ENCODE measurements around the gene PIP5K1C. TPM values are rescaled to one million over a fixed set of nuclear protein-coding genes. Genes with fewer than 3 reads are reported as not detected.

The PIP5K1C gene
- total RNA-seq, 3 donors from 2014 or later, result 14.6 to 15.7 (median 15.7) TPM

DNA sequence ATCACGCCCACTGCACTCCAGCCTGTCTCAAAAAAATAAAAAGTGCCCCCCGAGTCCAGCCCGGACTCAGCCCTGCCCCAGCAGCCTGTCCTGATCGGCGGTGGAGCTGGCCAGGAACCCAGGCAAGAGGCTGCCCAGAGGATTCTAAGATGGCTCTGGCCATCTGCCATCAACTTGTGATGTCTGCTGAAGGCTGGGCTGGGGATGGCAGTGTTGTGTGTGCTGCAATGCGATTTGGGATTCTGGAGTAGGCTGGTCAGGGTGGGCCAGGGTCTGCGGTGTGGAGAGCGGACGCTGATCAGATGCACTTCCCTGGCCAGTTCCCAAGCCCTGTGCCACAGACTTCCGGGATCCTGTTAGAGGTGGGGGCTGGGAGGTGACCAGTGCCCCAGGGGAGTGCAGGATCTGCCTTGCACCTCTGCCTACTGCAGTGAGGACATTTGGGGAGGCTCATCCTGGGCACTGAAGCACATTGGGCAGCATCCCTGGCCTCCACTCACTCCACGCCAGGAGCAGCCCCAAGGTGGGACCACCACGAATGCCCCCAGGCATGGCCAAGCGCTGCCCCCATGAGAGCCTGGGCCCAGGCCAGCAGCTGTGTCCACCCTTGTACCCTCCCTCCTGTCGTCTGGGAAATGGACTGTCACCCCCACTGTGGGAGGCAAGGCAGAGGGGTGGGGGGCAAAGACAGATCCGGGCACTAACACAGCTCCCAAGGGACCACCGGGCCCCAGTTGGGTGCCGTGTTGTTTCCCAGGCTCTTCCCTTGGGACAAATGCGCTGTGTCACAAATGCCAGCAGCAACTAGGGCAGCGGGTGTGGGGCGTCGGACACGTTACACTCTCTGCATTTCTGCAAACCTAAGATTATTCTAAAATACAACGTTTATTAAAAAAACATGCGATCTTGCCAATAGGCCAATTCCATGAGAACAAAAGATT lies 90.2 kb downstream of the PIP5K1C start:
- Histone ChIP-seq H3K4me1 (peaks cover 0 to 7% of the 10 kb centered on the region in 2 donors), H3K4me3 (no peak overlapping the region), H3K27me3 (no peaks in the 10 kb centered on the region), H3K27ac (peak overlapping the region in 1 of 2 donors; percentile 73), H3K36me3 (peaks cover 9% of the 10 kb centered on the region), H3K9me3 (no peaks in the 10 kb centered on the region)
- no peak for DNase-seq (ENCODE audit: low spot score in 2 of 2)
- TF ChIP-seq, protein P1, sequence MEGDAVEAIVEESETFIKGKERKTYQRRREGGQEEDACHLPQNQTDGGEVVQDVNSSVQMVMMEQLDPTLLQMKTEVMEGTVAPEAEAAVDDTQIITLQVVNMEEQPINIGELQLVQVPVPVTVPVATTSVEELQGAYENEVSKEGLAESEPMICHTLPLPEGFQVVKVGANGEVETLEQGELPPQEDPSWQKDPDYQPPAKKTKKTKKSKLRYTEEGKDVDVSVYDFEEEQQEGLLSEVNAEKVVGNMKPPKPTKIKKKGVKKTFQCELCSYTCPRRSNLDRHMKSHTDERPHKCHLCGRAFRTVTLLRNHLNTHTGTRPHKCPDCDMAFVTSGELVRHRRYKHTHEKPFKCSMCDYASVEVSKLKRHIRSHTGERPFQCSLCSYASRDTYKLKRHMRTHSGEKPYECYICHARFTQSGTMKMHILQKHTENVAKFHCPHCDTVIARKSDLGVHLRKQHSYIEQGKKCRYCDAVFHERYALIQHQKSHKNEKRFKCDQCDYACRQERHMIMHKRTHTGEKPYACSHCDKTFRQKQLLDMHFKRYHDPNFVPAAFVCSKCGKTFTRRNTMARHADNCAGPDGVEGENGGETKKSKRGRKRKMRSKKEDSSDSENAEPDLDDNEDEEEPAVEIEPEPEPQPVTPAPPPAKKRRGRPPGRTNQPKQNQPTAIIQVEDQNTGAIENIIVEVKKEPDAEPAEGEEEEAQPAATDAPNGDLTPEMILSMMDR (IDR thresholded peaks at IDR 0.05), result no peak
- TF ChIP-seq POLR2A (IDR thresholded peaks at IDR 0.05) (no peak), POLR2AphosphoS5 (IDR thresholded peaks at IDR 0.05) (no peak)
- intact Hi-C loops (cut with DNase I; ENCODE audit: low total_unique reads), result no loop called here

DNA sequence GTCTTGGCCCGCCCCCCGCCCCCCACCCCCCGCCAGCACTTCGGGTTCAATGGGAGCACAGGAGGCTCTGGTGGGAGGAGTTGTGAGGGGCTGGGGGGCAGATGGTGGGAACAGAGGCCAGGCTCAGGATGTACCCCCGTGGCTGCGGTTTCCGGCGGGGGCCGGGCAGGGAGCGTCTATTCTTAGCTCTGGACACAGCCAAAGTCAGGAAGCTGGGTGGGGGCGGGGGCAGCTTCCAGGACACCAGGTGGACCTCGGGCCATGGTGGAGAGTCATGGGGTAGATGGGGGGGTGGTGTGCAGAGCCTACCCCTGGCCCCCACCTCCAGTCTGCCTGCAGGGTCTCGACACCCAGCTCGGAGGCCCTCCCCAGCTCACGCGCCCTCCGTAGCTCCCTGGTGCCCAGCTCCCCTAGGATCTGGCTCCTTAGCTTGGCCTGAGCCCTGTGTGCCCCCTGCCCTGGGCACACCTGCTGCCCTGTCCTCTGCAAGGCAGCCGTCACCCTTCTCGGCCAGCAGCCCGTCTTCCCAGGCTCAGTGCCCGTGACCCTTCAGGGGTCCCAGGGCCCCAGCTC lies 91.4 kb downstream of the PIP5K1C start:
- intact Hi-C loops (cut with DNase I; ENCODE audit: low total_unique reads), result no loop called here
- TF ChIP-seq, protein P1 (IDR thresholded peaks at IDR 0.05), result no peak
- no peak for TF ChIP-seq POLR2A (IDR thresholded peaks at IDR 0.05)
- TF ChIP-seq POLR2AphosphoS5 (IDR thresholded peaks at IDR 0.05), result no peak
- Histone ChIP-seq H3K27ac (peak overlapping the region in 1 of 2 donors; percentile 73), H3K4me1 (peaks cover 0 to 7% of the 10 kb centered on the region in 2 donors), H3K9me3 (no peaks in the 10 kb centered on the region), H3K36me3 (peaks cover 9% of the 10 kb centered on the region), H3K4me3 (no peak overlapping the region), H3K27me3 (no peaks in the 10 kb centered on the region)
- DNase-seq (ENCODE audit: low spot score in 2 of 2), result no peak

DNA sequence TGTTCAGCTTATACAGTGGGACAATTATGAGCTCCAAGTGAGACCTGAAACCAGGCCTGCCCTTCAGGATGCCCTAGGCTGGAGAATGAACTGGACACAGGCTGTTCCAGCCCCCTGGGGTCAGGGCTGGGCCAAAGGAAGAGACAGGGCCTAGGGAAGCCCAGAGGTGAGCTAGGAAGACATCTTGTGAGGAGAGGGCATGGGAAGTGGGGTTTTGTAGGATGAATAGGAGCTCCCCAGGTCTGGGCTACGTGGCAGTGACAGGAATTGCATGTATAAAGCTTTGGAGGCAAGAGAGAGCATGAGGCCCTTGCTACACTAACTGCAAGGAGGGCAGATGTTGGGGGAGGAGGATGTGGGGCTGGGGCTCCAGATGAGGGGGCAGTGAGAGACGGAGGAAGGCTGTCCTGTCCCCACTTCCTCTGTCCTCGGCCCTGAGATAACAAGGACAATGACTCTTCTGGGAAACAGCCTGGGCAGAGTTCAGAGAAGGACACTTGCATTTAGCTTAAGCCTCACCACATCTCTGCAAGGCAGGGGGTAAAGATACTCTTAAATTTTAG lies 92.1 kb downstream of the PIP5K1C start:
- Histone ChIP-seq H3K27me3 (no peaks in the 10 kb centered on the region), H3K9me3 (no peaks in the 10 kb centered on the region), H3K36me3 (peaks cover 4% of the 10 kb centered on the region), H3K27ac (peak overlapping the region in 1 of 2 donors; percentile 73), H3K4me3 (peak overlapping the region in 1 of 3 donors; percentile 76), H3K4me1 (peaks cover 0 to 7% of the 10 kb centered on the region in 2 donors)
- intact Hi-C loops (cut with DNase I; ENCODE audit: low total_unique reads), result no loop called here
- DNase-seq (ENCODE audit: low spot score in 2 of 2), result no peak
- TF ChIP-seq POLR2A (IDR thresholded peaks at IDR 0.05) (no peak), POLR2AphosphoS5 (IDR thresholded peaks at IDR 0.05) (no peak)
- TF ChIP-seq, protein P1 (IDR thresholded peaks at IDR 0.05), result no peak

DNA sequence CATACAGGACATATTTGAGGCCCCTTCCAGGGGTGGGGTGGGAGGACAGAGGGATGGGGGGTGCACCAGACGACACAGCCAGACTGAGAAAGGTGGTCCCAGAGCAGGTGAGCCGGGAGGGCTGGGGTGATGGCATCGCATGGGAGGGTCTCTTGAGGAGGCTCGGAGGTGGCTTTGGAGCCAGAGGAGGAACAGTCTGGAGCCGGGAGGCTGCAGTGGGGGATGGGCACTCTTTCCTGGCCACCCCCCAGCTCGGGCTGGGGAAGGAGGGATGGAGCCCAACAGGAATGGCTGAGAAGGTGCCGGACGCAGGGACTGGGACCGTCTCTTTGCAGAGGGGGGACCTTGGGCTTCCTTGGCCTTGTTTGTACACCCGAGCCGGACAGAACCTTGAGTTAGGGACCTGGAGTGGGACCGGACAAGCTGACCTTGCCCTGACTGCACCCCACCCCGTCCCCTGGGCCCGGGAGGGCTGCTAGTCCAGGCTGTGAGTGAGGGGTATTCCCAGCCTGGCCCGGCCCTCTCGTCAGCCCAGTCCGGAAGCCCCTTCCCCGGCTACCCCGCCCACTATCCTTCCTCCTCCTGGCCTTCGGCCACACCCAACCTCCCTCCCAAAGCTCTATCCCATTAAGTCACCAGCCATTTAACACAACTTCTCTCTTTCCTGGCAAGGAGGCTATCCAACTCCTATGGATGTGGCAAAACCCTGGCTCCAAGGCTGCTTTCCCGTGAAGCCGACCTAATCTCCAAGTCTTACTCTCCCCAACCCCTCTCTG lies 92.8 kb downstream of the PIP5K1C start:
- H3K9me3 ChIP-seq, result no peaks in the 10 kb centered on the region
- peak overlapping the region; percentile 60 to 73 for H3K27ac ChIP-seq
- TF ChIP-seq POLR2AphosphoS5 (IDR thresholded peaks at IDR 0.05), result no peak
- TF ChIP-seq, protein P1 (IDR thresholded peaks at IDR 0.05), result no peak
- TF ChIP-seq POLR2A (IDR thresholded peaks at IDR 0.05), result no peak
- H3K36me3 ChIP-seq, result no peaks in the 10 kb centered on the region
- no peaks in the 10 kb centered on the region for H3K27me3 ChIP-seq
- H3K4me3 ChIP-seq, result peak overlapping the region; percentile 47 to 76 (median 58)
- no peak for DNase-seq (ENCODE audit: low spot score in 2 of 2)
- intact Hi-C loops (cut with DNase I; ENCODE audit: low total_unique reads), result no loop called here
- peaks cover 0 to 7% of the 10 kb centered on the region in 2 donors for H3K4me1 ChIP-seq

Data from breast epithelium (tissue), 4 donors.